Measurements from ENCODE around the gene ARPC1A. TPM values are rescaled to one million over a fixed set of nuclear protein-coding genes. Genes with fewer than 3 reads are reported as not detected.

Gene ARPC1A
- polyA plus RNA-seq, 1 donor from 2014 or later: 154 TPM

DNA sequence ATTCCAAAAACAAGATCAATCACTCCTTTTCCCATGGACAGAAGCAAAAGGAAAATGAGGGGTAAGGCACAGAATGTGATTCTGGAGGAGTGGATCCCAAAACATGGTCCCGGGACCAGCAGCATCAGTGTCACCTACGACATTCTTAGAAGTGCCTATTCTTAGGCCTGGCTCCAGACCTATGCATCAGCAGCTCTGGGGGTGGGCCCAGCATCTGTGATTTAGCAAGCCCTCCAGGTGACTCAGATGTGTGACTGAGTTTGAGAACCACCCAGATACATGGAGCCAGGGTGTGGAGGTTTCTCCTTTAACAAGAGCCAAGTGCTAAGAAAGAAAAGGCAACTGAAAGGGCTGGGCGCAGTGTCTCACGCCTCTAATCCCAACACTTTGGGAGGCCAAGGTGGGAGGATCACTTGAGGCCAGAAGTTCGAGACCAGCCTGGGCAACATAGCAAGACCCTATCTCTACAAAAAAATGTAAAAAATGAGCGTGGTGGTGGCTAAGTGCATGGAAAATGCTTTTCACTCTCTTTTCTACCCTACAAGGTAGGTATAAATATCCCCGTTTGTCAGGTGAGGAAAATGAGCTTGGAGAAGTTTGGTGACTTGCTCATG, 17.1 kb upstream of the ARPC1A start:
- no peak overlapping the region for H3K4me2 ChIP-seq (ENCODE audit: low read length)
- no peaks in the 10 kb centered on the region for H3K27me3 ChIP-seq (ENCODE audit: insufficient read depth, low read depth, low read length)
- H4K20me1 ChIP-seq (ENCODE audit: insufficient read depth): no peaks in the 10 kb centered on the region
- no peaks in the 10 kb centered on the region for H3F3A ChIP-seq (ENCODE audit: insufficient read depth, low read length, poor library complexity, severe bottlenecking)
- no peak for TF ChIP-seq RAD21 (conservative IDR thresholded peaks at IDR 0.05)
- TF ChIP-seq EZH2 (IDR thresholded peaks at IDR 0.05; ENCODE audit: borderline replicate concordance, insufficient read depth, low read length, poor library complexity, severe bottlenecking): no peak
- TF ChIP-seq, protein P1, sequence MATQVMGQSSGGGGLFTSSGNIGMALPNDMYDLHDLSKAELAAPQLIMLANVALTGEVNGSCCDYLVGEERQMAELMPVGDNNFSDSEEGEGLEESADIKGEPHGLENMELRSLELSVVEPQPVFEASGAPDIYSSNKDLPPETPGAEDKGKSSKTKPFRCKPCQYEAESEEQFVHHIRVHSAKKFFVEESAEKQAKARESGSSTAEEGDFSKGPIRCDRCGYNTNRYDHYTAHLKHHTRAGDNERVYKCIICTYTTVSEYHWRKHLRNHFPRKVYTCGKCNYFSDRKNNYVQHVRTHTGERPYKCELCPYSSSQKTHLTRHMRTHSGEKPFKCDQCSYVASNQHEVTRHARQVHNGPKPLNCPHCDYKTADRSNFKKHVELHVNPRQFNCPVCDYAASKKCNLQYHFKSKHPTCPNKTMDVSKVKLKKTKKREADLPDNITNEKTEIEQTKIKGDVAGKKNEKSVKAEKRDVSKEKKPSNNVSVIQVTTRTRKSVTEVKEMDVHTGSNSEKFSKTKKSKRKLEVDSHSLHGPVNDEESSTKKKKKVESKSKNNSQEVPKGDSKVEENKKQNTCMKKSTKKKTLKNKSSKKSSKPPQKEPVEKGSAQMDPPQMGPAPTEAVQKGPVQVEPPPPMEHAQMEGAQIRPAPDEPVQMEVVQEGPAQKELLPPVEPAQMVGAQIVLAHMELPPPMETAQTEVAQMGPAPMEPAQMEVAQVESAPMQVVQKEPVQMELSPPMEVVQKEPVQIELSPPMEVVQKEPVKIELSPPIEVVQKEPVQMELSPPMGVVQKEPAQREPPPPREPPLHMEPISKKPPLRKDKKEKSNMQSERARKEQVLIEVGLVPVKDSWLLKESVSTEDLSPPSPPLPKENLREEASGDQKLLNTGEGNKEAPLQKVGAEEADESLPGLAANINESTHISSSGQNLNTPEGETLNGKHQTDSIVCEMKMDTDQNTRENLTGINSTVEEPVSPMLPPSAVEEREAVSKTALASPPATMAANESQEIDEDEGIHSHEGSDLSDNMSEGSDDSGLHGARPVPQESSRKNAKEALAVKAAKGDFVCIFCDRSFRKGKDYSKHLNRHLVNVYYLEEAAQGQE (IDR thresholded peaks at IDR 0.05; ENCODE audit: borderline replicate concordance): no peak
- no peak for TF ChIP-seq MXI1 (conservative IDR thresholded peaks at IDR 0.05; ENCODE audit: poor library complexity, severe bottlenecking)
- H2AFZ ChIP-seq (ENCODE audit: low read depth, low read length): no peak overlapping the region
- H3K9me3 ChIP-seq (ENCODE audit: low read length): no peaks in the 10 kb centered on the region
- H3K9ac ChIP-seq (ENCODE audit: low read length): no peak overlapping the region
- H3K36me3 ChIP-seq (ENCODE audit: insufficient read depth, low read length): no peaks in the 10 kb centered on the region
- H3K9me2 ChIP-seq (ENCODE audit: insufficient read depth, low read length): no peaks in the 10 kb centered on the region
- H3K27ac ChIP-seq (ENCODE audit: low read length): no peak overlapping the region
- no peak overlapping the region for H3K4me3 ChIP-seq (ENCODE audit: low read length)
- H3K79me2 ChIP-seq (replicated peaks; ENCODE audit: insufficient read depth, low read length): no peaks in the 10 kb centered on the region

DNA sequence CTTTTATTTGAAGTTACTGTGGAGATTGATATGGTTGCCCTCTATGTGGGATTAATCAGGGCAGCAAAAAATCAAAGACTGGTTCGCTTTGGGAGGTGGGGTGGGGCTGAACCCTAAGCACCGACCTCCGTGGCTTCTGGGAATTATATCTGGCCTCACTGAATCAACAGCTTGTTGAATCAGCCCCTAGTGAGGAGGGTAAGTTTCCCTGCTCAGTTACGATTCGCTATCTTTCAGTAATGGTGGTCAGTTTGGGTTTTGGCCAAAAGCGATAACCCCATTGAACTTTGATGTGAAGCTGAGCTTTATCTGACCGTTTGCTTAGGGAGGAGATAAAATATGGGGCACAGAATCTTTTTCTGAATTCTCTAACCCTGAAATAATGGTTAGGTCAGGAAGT, 16.6 kb upstream of the ARPC1A start:
- Histone ChIP-seq H3K79me2 (replicated peaks; ENCODE audit: insufficient read depth, low read length) (no peaks in the 10 kb centered on the region), H3K27me3 (ENCODE audit: insufficient read depth, low read depth, low read length) (no peaks in the 10 kb centered on the region), H3K27ac (ENCODE audit: low read length) (no peak overlapping the region), H4K20me1 (ENCODE audit: insufficient read depth) (no peaks in the 10 kb centered on the region), H3K4me2 (ENCODE audit: low read length) (no peak overlapping the region), H2AFZ (ENCODE audit: low read depth, low read length) (no peak overlapping the region), H3K9me3 (ENCODE audit: low read length) (no peaks in the 10 kb centered on the region), H3K36me3 (ENCODE audit: insufficient read depth, low read length) (no peaks in the 10 kb centered on the region), H3K9ac (ENCODE audit: low read length) (no peak overlapping the region), H3K9me2 (ENCODE audit: insufficient read depth, low read length) (no peaks in the 10 kb centered on the region), H3F3A (ENCODE audit: insufficient read depth, low read length, poor library complexity, severe bottlenecking) (no peaks in the 10 kb centered on the region), H3K4me3 (ENCODE audit: low read length) (no peak overlapping the region)
- TF ChIP-seq, protein P2, sequence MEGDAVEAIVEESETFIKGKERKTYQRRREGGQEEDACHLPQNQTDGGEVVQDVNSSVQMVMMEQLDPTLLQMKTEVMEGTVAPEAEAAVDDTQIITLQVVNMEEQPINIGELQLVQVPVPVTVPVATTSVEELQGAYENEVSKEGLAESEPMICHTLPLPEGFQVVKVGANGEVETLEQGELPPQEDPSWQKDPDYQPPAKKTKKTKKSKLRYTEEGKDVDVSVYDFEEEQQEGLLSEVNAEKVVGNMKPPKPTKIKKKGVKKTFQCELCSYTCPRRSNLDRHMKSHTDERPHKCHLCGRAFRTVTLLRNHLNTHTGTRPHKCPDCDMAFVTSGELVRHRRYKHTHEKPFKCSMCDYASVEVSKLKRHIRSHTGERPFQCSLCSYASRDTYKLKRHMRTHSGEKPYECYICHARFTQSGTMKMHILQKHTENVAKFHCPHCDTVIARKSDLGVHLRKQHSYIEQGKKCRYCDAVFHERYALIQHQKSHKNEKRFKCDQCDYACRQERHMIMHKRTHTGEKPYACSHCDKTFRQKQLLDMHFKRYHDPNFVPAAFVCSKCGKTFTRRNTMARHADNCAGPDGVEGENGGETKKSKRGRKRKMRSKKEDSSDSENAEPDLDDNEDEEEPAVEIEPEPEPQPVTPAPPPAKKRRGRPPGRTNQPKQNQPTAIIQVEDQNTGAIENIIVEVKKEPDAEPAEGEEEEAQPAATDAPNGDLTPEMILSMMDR (IDR thresholded peaks at IDR 0.05; ENCODE audit: poor library complexity, severe bottlenecking): no peak
- no peak for TF ChIP-seq MXI1 (conservative IDR thresholded peaks at IDR 0.05; ENCODE audit: poor library complexity, severe bottlenecking)
- TF ChIP-seq RAD21 (conservative IDR thresholded peaks at IDR 0.05): no peak
- no peak for TF ChIP-seq EZH2 (IDR thresholded peaks at IDR 0.05; ENCODE audit: borderline replicate concordance, insufficient read depth, low read length, poor library complexity, severe bottlenecking)
- no peak for TF ChIP-seq EP300 (conservative IDR thresholded peaks at IDR 0.05; ENCODE audit: poor library complexity, severe bottlenecking)
- no peak for TF ChIP-seq SMC3 (conservative IDR thresholded peaks at IDR 0.05; ENCODE audit: poor library complexity)

DNA sequence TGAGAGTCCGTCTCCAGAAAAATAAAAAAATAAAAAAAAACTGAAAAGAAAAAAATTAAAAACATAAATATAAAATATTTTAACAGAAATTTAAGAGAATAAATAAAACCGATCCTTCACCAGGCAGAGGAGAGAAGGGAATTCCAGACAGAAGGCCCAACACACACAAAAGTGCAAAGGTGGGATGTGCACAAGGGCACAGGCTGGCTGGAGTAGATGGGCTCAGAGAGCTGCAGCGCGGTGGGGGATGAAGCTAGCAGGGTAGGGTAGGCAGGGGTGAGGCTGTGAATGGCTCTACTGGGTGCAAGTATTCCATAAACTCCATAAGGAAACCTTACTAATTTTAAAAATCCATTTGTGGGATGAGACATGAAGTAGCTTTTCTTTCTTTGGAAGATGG, 15.7 kb upstream of the ARPC1A start:
- no peak overlapping the region for H3K9ac ChIP-seq (ENCODE audit: low read length)

More for the DNA sequence above, 15.7 kb upstream of the ARPC1A start:
- Histone ChIP-seq H3K79me2 (replicated peaks; ENCODE audit: insufficient read depth, low read length) (no peaks in the 10 kb centered on the region), H3F3A (ENCODE audit: insufficient read depth, low read length, poor library complexity, severe bottlenecking) (no peaks in the 10 kb centered on the region), H4K20me1 (ENCODE audit: insufficient read depth) (no peaks in the 10 kb centered on the region), H2AFZ (ENCODE audit: low read depth, low read length) (no peak overlapping the region), H3K9me2 (ENCODE audit: insufficient read depth, low read length) (no peaks in the 10 kb centered on the region), H3K4me2 (ENCODE audit: low read length) (no peak overlapping the region), H3K27ac (ENCODE audit: low read length) (no peak overlapping the region), H3K9me3 (ENCODE audit: low read length) (no peaks in the 10 kb centered on the region), H3K4me3 (ENCODE audit: low read length) (no peak overlapping the region), H3K27me3 (ENCODE audit: insufficient read depth, low read depth, low read length) (no peaks in the 10 kb centered on the region), H3K36me3 (ENCODE audit: insufficient read depth, low read length) (no peaks in the 10 kb centered on the region)
- TF ChIP-seq EP300 (conservative IDR thresholded peaks at IDR 0.05; ENCODE audit: poor library complexity, severe bottlenecking): no peak
- no peak for TF ChIP-seq SMC3 (conservative IDR thresholded peaks at IDR 0.05; ENCODE audit: poor library complexity)
- no peak for TF ChIP-seq EZH2 (IDR thresholded peaks at IDR 0.05; ENCODE audit: borderline replicate concordance, insufficient read depth, low read length, poor library complexity, severe bottlenecking)
- no peak for TF ChIP-seq TAF1 (IDR thresholded peaks at IDR 0.05; ENCODE audit: low read depth)
- no peak for TF ChIP-seq MXI1 (conservative IDR thresholded peaks at IDR 0.05; ENCODE audit: poor library complexity, severe bottlenecking)
- TF ChIP-seq POLR2AphosphoS5 (IDR thresholded peaks at IDR 0.05): no peak
- TF ChIP-seq, protein P1 (IDR thresholded peaks at IDR 0.05; ENCODE audit: borderline replicate concordance): no peak
- no peak for TF ChIP-seq RAD21 (conservative IDR thresholded peaks at IDR 0.05)
- TF ChIP-seq, protein P2 (IDR thresholded peaks at IDR 0.05; ENCODE audit: poor library complexity, severe bottlenecking): no peak

Measured in neural cell (in vitro differentiated cells).